Islet of Langerhans (tissue), 1 donor: Measurements from ENCODE around the gene YARS1.

Source experiments
- FAIRE-seq: peaks from one replicate; lab custom pipeline; 2011; peaks lifted over from hg19 to GRCh38; lab: Jason Lieb, UNC

Gene YARS1

GRCh38 chr1:32761936-32762335 is 55.2 kb downstream of the YARS1 start:
- no peak for FAIRE-seq

DNA sequence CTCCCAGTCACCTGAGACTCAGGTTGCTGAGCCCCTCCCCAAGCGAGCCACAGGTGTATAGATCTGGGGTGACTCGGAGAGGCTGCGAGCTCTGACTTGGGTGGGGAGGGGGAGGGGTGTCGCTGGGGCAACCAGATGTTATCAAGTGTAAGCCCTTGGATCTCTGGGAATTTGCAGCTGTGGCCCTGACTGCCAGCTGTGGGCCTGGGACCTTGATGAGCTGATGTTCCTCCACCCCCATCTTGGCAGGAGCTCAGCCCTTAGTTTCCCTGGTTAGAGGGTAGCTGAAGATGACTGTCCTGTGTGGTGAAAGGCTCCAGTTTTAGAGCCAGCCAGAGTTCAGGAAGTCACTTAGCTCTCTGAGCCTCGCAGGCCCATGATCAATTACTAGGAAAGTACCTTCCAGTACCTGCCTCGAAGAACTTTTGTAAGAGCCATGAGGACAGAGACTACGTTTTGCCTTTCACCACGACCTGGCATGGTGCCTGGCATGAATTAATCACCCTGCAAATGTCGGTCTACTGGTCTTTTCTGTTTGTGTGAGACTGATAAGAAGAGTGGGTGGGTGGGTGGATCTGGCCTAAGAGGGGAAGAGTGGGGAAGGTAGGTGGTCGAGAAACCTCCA is 55.8 kb downstream of the YARS1 start:
- FAIRE-seq: no peak

- FAIRE-seq: no peak
These were observed 57.0 kb downstream of the YARS1 start for GRCh38 chr1:32759997-32760623.

- FAIRE-seq: no peak
These were observed 57.6 kb downstream of the YARS1 start for GRCh38 chr1:32759521-32759981.

- FAIRE-seq: no peak
These were observed 58.2 kb downstream of the YARS1 start for GRCh38 chr1:32758795-32759430.

- no peak for FAIRE-seq
These were observed 58.9 kb downstream of the YARS1 start for GRCh38 chr1:32758177-32758794.

GRCh38 chr1:32757213-32757895 is 59.8 kb downstream of the YARS1 start:
- FAIRE-seq: no peak

- no peak for FAIRE-seq
These were observed 61.4 kb downstream of the YARS1 start for GRCh38 chr1:32755810-32756159.

DNA sequence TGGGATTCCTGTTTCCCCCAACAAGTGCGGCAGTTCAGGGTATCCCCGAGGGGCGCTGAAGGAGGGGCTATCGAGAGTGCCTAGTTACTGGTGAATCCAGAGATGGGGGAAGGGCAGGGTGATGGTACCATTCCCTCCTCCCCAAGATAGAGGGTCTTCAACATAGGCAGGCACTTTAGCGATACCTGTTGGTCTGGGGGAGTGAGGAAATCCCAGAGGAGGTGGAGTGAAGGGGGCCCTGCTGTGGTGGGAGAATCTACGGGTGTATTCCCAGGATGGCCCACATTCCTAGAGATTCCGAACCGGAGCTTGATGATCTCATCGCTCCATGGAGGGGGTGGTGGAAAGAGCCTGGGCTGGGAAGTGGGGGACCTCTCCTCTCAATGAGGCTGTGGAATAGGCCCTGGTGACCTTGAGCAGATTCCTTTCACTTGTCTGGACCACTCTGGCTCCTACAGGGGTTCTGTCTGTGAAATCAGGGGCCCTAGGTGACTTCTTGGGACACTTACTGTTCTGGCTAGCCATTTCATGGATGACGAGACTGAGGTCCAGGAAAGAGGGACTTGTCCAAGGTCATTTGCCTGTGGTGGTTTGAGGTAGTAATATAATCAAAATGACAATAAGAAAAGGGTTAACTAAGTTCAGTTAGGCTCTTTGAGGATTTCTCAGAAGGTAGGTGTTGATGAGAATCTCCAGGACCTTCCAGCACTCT is 61.9 kb downstream of the YARS1 start:
- no peak for FAIRE-seq

GRCh38 chr1:32754317-32755097 is 62.7 kb downstream of the YARS1 start:
- no peak for FAIRE-seq

- no peak for FAIRE-seq
These were observed 63.4 kb downstream of the YARS1 start for GRCh38 chr1:32753532-32754316.

- no peak for FAIRE-seq
These were observed 67.4 kb downstream of the YARS1 start for GRCh38 chr1:32749771-32750170.

DNA sequence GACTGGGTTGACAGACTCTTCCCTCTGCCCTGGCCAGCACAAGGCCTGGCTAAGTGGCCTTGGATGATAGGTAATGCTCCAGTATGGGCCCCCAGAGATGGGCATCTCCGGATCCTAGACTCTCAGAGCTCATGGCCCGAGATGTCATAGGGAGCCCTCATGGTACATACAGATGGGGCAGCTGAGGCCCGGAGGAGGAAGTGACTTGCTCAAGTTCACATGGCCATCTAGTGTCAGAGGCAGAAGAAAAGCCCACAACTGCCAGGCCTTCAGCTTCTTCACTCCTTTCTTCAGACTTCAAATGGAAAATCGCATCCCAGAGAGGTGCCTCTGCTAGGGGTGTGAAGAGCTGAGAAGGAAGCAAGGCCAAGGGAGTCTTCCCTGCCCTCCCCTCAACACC is 67.8 kb downstream of the YARS1 start:
- FAIRE-seq: no peak

DNA sequence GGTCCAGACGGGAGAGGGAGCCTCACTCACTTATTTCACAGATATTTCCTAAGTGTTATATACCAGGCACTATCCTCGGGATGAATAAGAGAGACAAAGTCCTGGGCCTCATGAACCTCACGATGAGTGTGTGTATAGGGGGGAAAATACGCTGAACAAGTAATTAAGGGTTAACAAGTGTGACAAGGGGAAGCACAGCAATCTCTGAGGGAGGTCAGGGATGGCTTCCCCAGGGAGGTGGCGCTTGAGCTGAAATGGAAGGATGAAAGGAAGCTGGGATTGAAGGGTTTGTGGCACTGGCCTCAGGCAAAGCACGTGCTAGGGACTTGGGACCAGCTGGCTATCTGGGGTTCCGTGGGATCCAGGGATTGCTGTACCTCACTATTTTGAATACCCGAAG is 68.2 kb downstream of the YARS1 start:
- FAIRE-seq: no peak

- no peak for FAIRE-seq
These were observed 68.8 kb downstream of the YARS1 start for GRCh38 chr1:32748348-32748747.

- FAIRE-seq: no peak
These were observed 71.0 kb downstream of the YARS1 start for GRCh38 chr1:32746130-32746529.

DNA sequence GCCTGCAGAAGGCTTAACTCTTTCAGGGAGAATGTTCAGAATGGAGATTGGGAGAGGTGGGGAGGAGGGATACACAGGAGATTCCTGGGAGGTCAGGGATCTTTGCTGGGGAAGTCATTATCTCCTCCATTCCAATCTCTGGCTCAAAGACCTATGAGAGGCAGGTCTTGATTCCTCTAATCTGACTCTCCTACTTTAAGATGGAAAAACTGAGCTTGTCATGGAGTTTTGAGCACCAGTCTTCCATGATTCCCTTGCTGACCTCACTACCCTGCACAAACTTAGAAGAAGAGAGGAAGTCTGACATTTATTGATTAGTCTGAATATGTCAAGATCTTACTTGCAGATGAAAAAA is 73.1 kb downstream of the YARS1 start:
- FAIRE-seq: no peak

- FAIRE-seq: no peak
These were observed 73.6 kb downstream of the YARS1 start for GRCh38 chr1:32743380-32744070.

DNA sequence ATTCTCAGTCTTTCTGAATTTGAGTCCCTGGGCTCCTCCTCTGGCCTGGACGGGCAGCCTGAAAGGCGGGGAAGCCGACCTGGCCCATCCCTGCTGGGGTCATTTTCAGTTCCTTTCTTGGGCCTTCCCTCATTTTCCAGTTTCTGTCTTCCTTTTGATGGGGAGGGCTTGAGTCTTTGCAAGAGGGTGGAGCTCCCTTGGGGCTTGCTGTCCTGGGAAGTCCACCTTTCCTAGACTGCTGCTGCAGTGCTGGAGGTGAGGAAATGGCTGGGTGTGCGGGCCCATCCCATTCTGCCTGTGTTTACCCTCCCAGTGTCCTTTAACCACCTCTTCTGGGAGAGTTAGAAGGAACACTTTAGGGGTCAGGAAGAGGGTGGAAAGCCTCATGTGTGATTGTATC is 74.2 kb downstream of the YARS1 start:
- no peak for FAIRE-seq
